ENCODE data around the gene CD27. TPM values are rescaled to one million over a fixed set of nuclear protein-coding genes. Genes with fewer than 3 reads are reported as not detected.

The CD27 gene
- total RNA-seq, 1 experiment from 2014 or later, result not detected

- no peak for TF ChIP-seq CTCF (IDR thresholded peaks at IDR 0.05; ENCODE audit: unreplicated experiment)
- no peak for DNase-seq (ENCODE audit: unreplicated experiment)
- H3K4me1 Mint-ChIP-seq (ENCODE audit: insufficient read depth, unreplicated experiment), result peaks cover 4% of the 10 kb centered on the region
- CTCF ChIA-PET, result interaction anchor here (1.3 kb wide), 1 partner anchor 19 kb away, joined by 3 read pairs; no protein-coding TSS in a partner anchor
- intact Hi-C loops (cut with micrococcal nuclease), result no loop called here
- H3K9me3 Mint-ChIP-seq (ENCODE audit: unreplicated experiment), result peaks cover 5% of the 10 kb centered on the region
- no peaks in the 10 kb centered on the region for H3K27me3 Mint-ChIP-seq (ENCODE audit: insufficient read depth, unreplicated experiment)
- no peak overlapping the region for H3K4me3 Mint-ChIP-seq (ENCODE audit: unreplicated experiment)
- peaks cover 78% of the 10 kb centered on the region for H3K36me3 Mint-ChIP-seq (ENCODE audit: insufficient read depth, unreplicated experiment)
- no TSS peak for BruUV-seq (replicated peaks)
- no peak overlapping the region for H3K27ac Mint-ChIP-seq (ENCODE audit: low read depth, unreplicated experiment)
- POLR2A ChIA-PET, result interaction anchor here (0.6 to 0.7 kb wide), 2 partner anchors 11 to 119 kb away, joined by 3 read pairs; no protein-coding TSS in a partner anchor
Measured at GRCh38 chr12:6404390-6404789, 40.4 kb upstream of the CD27 start.

DNA sequence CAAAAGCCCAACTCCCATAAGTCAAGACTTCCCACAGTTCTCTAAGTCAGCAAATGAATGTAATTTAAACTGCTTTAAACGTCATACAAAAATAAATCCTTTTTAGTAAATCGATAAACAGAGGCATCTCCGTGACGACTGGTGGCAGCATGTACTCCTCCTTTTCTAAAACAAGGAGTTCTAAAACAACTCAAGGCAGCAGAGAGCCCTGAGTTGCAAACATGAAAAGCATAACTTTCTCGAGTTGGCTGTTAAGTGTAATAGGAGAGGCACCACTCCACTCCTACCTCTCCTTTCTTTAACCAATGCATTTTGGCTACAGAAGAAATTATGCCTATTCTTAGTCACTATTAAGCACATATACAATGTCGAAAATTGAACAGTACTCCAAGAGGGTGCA lies 38.8 kb upstream of the CD27 start:
- Mint-ChIP-seq H3K36me3 (ENCODE audit: insufficient read depth, unreplicated experiment) (peaks cover 64% of the 10 kb centered on the region), H3K27ac (ENCODE audit: low read depth, unreplicated experiment) (no peak overlapping the region), H3K9me3 (ENCODE audit: unreplicated experiment) (peaks cover 7% of the 10 kb centered on the region), H3K27me3 (ENCODE audit: insufficient read depth, unreplicated experiment) (no peaks in the 10 kb centered on the region), H3K4me3 (ENCODE audit: unreplicated experiment) (no peak overlapping the region), H3K4me1 (ENCODE audit: insufficient read depth, unreplicated experiment) (peaks cover 5% of the 10 kb centered on the region)
- ChIA-PET POLR2A (no interaction called here), CTCF (no interaction called here)
- BruUV-seq (replicated peaks), result no TSS peak
- no peak for DNase-seq (ENCODE audit: unreplicated experiment)
- no peak for TF ChIP-seq CTCF (IDR thresholded peaks at IDR 0.05; ENCODE audit: unreplicated experiment)
- intact Hi-C loops (cut with micrococcal nuclease), result no loop called here

DNA sequence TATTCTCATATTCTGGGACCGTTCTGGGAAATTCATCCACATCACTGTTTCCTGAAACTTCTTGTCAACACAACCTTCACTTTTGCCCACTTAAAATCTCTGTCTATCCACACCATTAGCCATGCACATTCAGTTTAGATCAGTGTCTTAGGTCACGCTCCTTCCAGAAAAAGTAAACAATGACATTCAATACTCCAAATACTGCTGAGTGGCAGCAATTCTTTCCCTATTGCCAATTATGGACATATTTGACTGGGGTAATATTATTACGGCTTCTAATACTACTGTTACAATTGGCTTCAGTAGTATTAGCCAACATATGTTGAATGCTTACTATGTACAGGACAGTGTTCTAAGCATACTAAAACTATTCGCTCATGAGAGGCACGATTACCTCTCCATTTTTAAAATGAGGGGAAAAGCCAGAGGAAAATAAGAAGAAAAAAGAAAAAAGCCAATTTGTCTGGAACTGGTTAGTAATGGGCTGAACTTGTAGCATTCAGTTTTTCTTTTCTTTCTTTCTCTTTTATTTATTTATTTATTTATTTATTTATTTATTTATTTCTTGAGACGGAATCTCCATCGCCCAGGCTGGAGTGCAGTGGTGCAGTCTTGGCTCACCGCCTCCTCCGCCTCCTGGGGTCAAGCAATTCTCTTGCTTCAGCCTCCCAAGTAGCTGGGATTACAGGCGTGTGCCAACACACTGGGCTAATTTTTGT lies 37.4 kb upstream of the CD27 start:
- H3K27ac Mint-ChIP-seq (ENCODE audit: low read depth, unreplicated experiment), result no peak overlapping the region
- H3K27me3 Mint-ChIP-seq (ENCODE audit: insufficient read depth, unreplicated experiment), result no peaks in the 10 kb centered on the region
- H3K9me3 Mint-ChIP-seq (ENCODE audit: unreplicated experiment), result peaks cover 7% of the 10 kb centered on the region
- no peak overlapping the region for H3K4me3 Mint-ChIP-seq (ENCODE audit: unreplicated experiment)
- CTCF ChIA-PET, result no interaction called here
- peaks cover 5% of the 10 kb centered on the region for H3K4me1 Mint-ChIP-seq (ENCODE audit: insufficient read depth, unreplicated experiment)
- POLR2A ChIA-PET, result no interaction called here
- no TSS peak for BruUV-seq (replicated peaks)
- no peak for DNase-seq (ENCODE audit: unreplicated experiment)
- H3K36me3 Mint-ChIP-seq (ENCODE audit: insufficient read depth, unreplicated experiment), result peaks cover 57% of the 10 kb centered on the region
- TF ChIP-seq CTCF (IDR thresholded peaks at IDR 0.05; ENCODE audit: unreplicated experiment), result no peak
- intact Hi-C loops (cut with micrococcal nuclease), result no loop called here

DNA sequence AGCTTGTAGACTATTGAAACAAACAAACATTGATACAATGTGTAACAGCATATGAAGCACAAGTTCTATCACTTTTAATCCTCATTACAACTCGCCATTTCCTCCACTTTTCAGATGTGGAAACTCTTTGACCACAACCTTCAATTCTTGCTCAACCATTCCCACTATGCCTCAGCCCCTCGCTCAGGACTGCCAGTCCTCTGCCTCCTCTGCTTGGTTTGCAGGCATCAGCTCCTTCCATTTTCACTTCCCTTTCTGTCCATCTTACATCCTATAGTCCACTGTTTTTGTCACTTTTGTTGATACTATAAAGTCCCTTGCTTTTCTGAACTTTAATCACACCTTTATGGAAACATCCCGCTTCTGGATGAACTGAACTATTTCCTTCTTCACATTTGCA lies 28.2 kb upstream of the CD27 start:
- H3K4me3 Mint-ChIP-seq (ENCODE audit: unreplicated experiment), result no peak overlapping the region
- DNase-seq (ENCODE audit: unreplicated experiment), result no peak
- intact Hi-C loops (cut with micrococcal nuclease), result no loop called here
- POLR2A ChIA-PET, result interaction anchor here (0.6 kb wide), 2 partner anchors 24 to 26 kb away, joined by 3 read pairs; no protein-coding TSS in a partner anchor
- H3K27me3 Mint-ChIP-seq (ENCODE audit: insufficient read depth, unreplicated experiment), result no peaks in the 10 kb centered on the region
- peaks cover 57% of the 10 kb centered on the region for H3K36me3 Mint-ChIP-seq (ENCODE audit: insufficient read depth, unreplicated experiment)
- BruUV-seq (replicated peaks), result no TSS peak
- H3K9me3 Mint-ChIP-seq (ENCODE audit: unreplicated experiment), result no peaks in the 10 kb centered on the region
- no peak overlapping the region for H3K27ac Mint-ChIP-seq (ENCODE audit: low read depth, unreplicated experiment)
- TF ChIP-seq CTCF (IDR thresholded peaks at IDR 0.05; ENCODE audit: unreplicated experiment), result no peak
- H3K4me1 Mint-ChIP-seq (ENCODE audit: insufficient read depth, unreplicated experiment), result no peaks in the 10 kb centered on the region
- CTCF ChIA-PET, result interaction anchor here (0.5 to 2.4 kb wide), 4 partner anchors 49 to 122 kb away, joined by 3 to 16 read pairs (median 5); no protein-coding TSS in a partner anchor

Data from MCF 10A (cell line).